ENCODE measurements around the gene SPEF2.

The SPEF2 gene

GRCh38 chr5:35735718-35736117 lies 118.1 kb downstream of the SPEF2 start:
- DNase-seq: no peak

GRCh38 chr5:35736280-35736679 lies 118.6 kb downstream of the SPEF2 start:
- peak in 1 of 2 donors; percentile 9 for DNase-seq

DNA sequence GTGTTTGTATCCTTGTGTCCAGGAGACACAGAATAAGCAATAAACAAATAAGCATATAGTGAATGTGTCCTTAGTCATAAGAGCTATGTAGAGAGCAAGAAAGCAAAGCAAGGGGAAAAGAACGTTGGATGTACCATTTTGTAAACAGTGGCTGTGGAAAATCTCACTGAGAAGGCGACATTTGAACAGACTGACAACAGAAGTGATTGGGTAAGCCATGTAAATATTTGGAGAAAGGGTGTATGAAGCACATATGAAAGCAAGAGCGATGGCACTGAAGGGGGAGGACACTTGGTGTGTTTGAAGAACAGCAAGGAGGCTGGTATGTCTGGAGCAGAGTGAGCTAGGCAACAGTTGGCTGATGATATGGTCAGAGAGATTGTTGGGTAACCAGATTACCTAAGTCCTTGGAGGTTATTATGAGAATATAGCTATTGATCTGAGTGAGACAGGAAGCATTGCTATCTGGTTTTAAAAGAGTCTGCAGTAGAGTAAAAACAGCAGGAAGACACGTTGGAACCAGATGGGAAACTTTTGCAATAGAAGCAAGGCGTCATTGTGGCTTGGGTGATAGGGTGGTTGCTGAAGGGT lies 123.6 kb downstream of the SPEF2 start:
- DNase-seq: no peak

- DNase-seq: no peak
Measured at GRCh38 chr5:35741971-35742370, 124.3 kb downstream of the SPEF2 start.

GRCh38 chr5:35743644-35744043 lies 126.0 kb downstream of the SPEF2 start:
- no peak for DNase-seq

DNA sequence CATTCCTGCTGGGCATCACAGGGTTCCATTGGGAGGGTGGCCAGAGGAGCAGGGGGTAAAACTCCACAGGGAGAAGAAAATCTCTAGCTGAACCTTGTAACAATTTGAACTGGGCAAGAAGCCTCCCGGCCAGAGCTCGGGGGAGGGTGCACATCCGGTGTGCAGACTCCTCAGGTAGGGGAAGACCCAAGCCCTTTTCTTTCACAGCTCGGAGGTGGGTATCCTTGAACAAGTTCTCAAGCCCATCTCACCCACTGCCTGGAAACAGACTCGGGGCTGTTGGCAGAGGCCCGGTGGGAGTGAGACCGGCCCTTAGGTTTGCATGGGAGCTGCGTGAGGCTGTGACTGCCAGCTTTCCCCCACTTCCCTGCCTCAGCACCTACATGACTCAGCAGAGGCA lies 127.5 kb downstream of the SPEF2 start:
- no peak for DNase-seq

- no peak for DNase-seq
Measured at GRCh38 chr5:35745660-35746059, 128.0 kb downstream of the SPEF2 start.

DNA sequence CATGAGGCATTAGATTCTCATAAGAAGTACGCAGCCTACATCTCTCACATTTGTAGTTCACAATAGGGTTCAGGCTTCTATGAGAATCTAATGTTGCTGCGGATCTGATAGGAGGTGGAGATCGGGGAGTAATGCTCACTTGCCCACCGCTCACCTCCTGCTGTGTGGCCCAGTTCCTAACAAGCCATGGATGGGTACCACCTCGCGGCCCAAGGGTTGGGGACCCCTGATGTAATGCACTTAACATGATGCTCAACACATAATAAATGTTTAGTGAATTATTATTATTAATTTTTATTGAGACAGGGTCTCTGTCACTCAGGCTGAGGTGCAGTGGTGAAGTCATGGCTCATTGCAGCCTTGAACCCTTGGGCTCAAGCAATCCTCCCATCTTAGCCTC lies 134.3 kb downstream of the SPEF2 start:
- no peak for DNase-seq

GRCh38 chr5:35753500-35753899 lies 135.8 kb downstream of the SPEF2 start:
- DNase-seq: no peak

GRCh38 chr5:35754481-35754880 lies 136.8 kb downstream of the SPEF2 start:
- no peak for DNase-seq

DNA sequence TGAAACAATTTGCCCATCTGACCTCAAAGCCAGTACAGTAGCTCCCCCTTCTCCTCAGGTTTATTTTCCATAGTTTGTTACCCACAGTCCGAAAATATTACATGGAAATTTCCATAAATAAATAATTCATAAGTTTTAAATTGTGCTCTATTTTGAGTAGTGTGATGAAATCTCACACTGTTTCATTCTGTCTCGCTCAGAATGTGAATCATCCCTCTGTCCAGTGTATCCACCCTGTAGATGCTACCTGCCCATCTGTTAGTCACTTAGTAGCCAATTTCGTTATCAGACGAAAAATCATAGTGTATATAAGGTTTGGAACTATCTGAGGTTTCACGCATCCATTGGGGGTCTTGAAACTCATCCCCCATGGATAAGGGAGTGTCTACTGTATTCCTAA lies 138.3 kb downstream of the SPEF2 start:
- no peak for DNase-seq

GRCh38 chr5:35758151-35758724 lies 140.6 kb downstream of the SPEF2 start:
- no peak for DNase-seq

DNA sequence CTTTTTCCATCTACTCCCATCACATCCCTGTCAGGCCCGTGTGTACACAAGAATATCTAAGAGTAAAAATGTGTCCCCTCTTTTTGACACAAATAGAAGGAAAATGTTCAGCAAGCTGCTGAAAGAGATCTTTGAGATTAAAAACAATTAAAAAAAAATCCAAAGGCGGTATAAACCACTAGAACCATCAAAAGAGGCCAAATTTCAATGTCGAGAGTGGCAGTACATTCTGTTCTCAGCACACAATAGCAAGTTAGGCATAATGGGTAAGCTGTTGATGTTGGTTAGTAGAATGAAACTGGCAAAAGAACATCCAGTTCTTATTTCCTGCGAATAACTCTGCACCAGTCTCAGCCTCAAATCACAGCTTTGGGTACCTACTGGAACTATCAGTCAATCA lies 143.9 kb downstream of the SPEF2 start:
- no peak for DNase-seq

GRCh38 chr5:35762368-35762767 lies 144.7 kb downstream of the SPEF2 start:
- DNase-seq: no peak

- no peak for DNase-seq
Measured at GRCh38 chr5:35765921-35766320, 148.3 kb downstream of the SPEF2 start.

GRCh38 chr5:35771300-35771699 lies 153.6 kb downstream of the SPEF2 start:
- DNase-seq: no peak

DNA sequence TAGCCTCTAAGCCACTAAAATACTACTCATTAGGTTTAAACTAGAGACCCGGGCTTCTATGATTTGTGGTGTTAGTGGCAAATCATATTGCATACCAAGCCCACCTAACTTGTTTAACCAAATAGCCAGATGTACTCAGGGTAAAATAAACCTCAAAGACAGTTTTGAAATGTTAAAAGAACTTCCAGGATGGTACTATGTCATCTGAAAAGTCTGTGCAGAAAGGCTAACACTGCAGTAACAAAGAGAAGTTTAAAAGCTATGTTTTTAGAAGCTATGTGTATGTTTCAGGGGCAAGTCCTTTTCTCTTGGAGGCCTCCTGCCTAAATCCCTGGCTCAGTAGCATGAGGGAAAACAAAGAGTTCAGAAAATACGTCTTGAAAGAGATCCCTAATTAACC lies 154.2 kb downstream of the SPEF2 start:
- no peak for DNase-seq

- DNase-seq: no peak
Measured at GRCh38 chr5:35773967-35774366, 156.3 kb downstream of the SPEF2 start.

DNA sequence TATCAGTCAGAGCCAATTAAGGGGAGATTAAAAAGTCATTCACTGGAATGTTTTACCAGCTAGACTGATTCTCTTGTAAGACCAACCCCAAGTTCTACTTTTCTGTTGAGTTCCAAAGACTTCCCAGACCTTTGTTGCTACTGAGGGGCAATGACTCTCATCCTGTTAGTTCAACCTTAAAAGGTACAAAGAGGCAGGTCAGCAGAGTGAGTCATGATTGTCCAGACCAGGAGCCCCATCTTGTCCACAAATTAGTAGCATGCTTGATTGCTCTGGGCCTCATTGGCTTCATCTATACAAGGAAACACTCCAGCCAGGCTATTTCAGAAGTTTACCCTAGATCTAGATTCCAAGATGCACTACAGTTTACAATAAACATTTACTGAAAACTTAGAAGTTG lies 159.1 kb downstream of the SPEF2 start:
- no peak for DNase-seq

- DNase-seq: peak; percentile 82 to 83
Measured at GRCh38 chr5:35777358-35778087, 159.9 kb downstream of the SPEF2 start.

- no peak for DNase-seq
Measured at GRCh38 chr5:35778259-35778769, 160.7 kb downstream of the SPEF2 start.

DNA sequence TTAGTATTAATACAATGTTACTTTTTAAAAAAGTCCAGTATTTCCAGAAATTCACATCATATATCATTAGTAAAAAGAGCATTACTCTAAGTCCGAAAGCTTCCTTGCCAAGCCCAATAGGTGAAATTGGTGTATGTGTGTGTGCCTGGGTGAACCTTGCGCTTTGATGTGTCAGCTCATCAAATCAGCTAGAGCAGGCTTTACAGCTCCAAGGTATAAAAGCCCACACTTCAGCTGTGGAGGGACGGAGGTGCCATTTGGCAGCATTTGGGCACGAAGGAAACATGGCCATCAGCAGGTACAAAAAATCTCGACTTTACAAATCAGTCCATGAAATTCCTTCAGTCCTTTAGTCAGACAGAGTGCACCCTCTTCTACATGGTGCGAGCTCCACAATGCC lies 162.6 kb downstream of the SPEF2 start:
- DNase-seq: peak; percentile 53 to 60

DNA sequence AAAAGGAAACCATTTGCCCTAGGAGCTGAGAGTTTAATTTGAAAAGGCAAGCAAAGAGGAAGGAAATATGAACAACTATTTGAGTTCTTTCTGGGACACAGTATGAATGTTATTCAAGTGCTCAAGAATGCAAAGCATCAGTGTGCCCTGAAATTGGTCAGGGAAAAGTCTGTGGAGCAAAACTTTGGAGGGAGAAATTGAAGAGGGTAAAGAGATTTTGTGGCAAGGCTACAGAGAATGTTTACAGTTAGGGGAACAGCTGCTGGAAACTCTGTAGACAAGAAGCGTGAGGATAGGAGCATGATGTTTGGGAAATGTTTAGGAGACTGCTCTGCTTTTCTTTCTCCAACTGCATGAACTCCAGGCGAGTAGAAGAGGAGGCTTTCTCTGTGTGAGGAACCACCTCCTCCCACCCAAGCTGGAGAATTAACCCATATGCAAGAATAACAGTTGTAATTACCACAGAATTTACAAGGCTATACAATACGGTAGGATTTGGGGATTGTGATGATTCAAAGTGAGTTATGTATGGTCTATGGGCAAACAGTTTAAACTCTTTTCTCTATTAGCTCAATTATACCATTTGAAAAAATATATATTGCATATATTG lies 163.6 kb downstream of the SPEF2 start:
- DNase-seq: no peak

GRCh38 chr5:35783551-35783950 lies 165.9 kb downstream of the SPEF2 start:
- no peak for DNase-seq

All from activated CD4-positive, alpha-beta T cell treated with anti-CD3 and anti-CD28 coated beads for 4 hours (primary cell).